Loucy (cell line): ENCODE data around the gene CELSR3.
A peak's percentile ranks its signal among the peaks of the same experiment; 100 is the strongest.

Source experiments
- H2AFZ ChIP-seq: fragments of 200-600 bp; sonication (generic); 2 replicates; pipeline ENCODE4 v1.6.0; 2016; ENCODE audit warnings: antibody characterized with exemption, mild to moderate bottlenecking, low read length, moderate library complexity
- H3F3A ChIP-seq: fragments of 200-600 bp; 2 replicates; pipeline ENCODE4 v1.6.0; 2016; ENCODE audit warnings: antibody characterized with exemption, low read depth, mild to moderate bottlenecking
- H3K27me3 ChIP-seq: fragments of 200-600 bp; sonication (generic); 2 replicates; pipeline ENCODE4 v1.6.1; 2014; ENCODE audit warnings: low read length, mild to moderate bottlenecking; ENCODE audit not compliant: insufficient read depth, poor library complexity, severe bottlenecking
- H3K36me3 ChIP-seq: fragments of 200-600 bp; sonication (generic); 2 replicates; pipeline ENCODE4 v1.6.1; 2016; ENCODE audit warnings: low read length; ENCODE audit not compliant: insufficient read depth
- H3K4me1 ChIP-seq: fragments of 200-600 bp; sonication (generic); 2 replicates; pipeline ENCODE4 v1.5.1; 2014; ENCODE audit warnings: low read length, mild to moderate bottlenecking; ENCODE audit not compliant: insufficient read depth, poor library complexity, severe bottlenecking
- H3K4me2 ChIP-seq: fragments of 200-600 bp; sonication (generic); 2 replicates; pipeline ENCODE4 v1.6.0; 2014; ENCODE audit warnings: antibody characterized with exemption, low read length, low read depth, mild to moderate bottlenecking; ENCODE audit not compliant: poor library complexity, severe bottlenecking
- H3K4me3 ChIP-seq: fragments of 200-600 bp; sonication (generic); 2 replicates; pipeline ENCODE4 v1.5.1; 2014; ENCODE audit warnings: low read length, mild to moderate bottlenecking, mixed read lengths; ENCODE audit not compliant: poor library complexity, severe bottlenecking
- H3K79me2 ChIP-seq: fragments of 200-600 bp; sonication (generic); 2 replicates; pipeline ENCODE4 v1.6.1; 2014; ENCODE audit warnings: low read length; ENCODE audit not compliant: insufficient read depth
- H3K9ac ChIP-seq: fragments of 200-600 bp; sonication (generic); 2 replicates; pipeline ENCODE4 v1.6.0; 2014; ENCODE audit warnings: mild to moderate bottlenecking, low read depth, low read length, moderate library complexity; ENCODE audit not compliant: poor library complexity, severe bottlenecking
- H3K9me2 ChIP-seq: fragments of 200-600 bp; sonication (generic); replicated peaks from 2 replicates; pipeline ENCODE4 v1.6.1; 2016; ENCODE audit warnings: low read depth, low read length, mixed read lengths
- H3K9me3 ChIP-seq: fragments of 200-600 bp; sonication (generic); 2 replicates; pipeline ENCODE4 v1.6.1; 2014; ENCODE audit warnings: mild to moderate bottlenecking, antibody characterized with exemption, low read length, low read depth; ENCODE audit not compliant: insufficient read depth
- H4K20me1 ChIP-seq: fragments of 200-600 bp; sonication (generic); 2 replicates; pipeline ENCODE4 v1.6.0; 2014; ENCODE audit warnings: antibody characterized with exemption, low read length, mild to moderate bottlenecking; ENCODE audit not compliant: insufficient read depth, poor library complexity, severe bottlenecking
- EZH2phosphoT487 ChIP-seq: fragments of 200-600 bp; IDR thresholded peaks from 2 replicates; pipeline ENCODE4 v1.6.1; 2018; ENCODE audit warnings: antibody characterized with exemption, mild to moderate bottlenecking, moderate library complexity, borderline replicate concordance
- TF ChIP-seq, protein P1 (sequence below): fragments of 200-600 bp; sonication (generic); conservative IDR thresholded peaks from 2 replicates; pipeline ENCODE4 v1.5.1; 2014; ENCODE audit warnings: mild to moderate bottlenecking, antibody characterized with exemption, low read length

Gene CELSR3

DNA sequence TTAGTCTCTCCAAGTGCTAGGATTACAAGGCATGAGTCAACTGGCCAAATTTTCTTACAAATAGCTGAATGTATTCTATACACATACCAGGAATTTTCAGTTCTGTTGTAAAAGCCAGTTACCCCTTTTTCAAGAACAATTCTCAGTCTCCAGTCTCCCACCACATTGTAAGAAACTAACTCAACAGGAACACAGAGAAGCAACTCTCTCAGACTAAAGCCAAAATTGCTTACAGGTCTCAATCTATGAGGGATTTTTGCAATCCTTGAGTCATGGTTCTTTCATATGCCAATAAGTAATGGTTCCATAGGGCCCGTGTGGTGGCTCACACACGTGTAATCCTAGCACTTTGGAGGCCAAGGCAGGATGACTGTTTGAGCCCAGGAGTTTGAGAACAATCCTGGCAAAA lies 45.8 kb upstream of the CELSR3 start:
- peak overlapping the region; percentile 37 for H3K9ac ChIP-seq

DNA sequence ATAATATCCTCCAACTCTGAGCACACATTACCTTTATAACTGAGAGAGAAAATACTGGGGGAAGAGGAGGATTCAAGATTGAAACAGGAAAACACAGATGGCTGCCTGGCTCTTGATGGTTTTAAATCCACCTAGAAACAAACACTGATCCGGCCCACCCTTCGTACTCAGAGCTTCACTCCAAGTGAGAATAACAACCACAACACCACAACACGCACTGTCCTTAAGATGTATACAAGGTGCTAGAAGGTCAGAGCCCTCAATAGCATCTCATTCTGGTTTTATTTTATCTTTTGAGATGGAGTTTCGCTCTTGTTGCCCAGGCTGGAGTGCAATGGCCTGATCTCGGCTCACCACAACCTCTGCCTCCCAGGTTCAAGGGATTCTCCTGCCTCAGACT lies 44.5 kb upstream of the CELSR3 start:
- Histone ChIP-seq H3F3A (no peaks in the 10 kb centered on the region), H3K4me3 (no peak overlapping the region), H3K27me3 (no peaks in the 10 kb centered on the region), H4K20me1 (peaks cover 89% of the 10 kb centered on the region), H3K79me2 (peaks cover 99% of the 10 kb centered on the region), H3K9me2 (no peaks in the 10 kb centered on the region), H3K4me2 (no peak overlapping the region), H2AFZ (no peak overlapping the region), H3K4me1 (peaks cover 25% of the 10 kb centered on the region), H3K36me3 (peaks cover 36% of the 10 kb centered on the region; the same call in 1 of the 2 replicates), H3K9me3 (no peaks in the 10 kb centered on the region), H3K9ac (no peak overlapping the region)
- TF ChIP-seq EZH2phosphoT487, result no peak
- TF ChIP-seq, protein P1, sequence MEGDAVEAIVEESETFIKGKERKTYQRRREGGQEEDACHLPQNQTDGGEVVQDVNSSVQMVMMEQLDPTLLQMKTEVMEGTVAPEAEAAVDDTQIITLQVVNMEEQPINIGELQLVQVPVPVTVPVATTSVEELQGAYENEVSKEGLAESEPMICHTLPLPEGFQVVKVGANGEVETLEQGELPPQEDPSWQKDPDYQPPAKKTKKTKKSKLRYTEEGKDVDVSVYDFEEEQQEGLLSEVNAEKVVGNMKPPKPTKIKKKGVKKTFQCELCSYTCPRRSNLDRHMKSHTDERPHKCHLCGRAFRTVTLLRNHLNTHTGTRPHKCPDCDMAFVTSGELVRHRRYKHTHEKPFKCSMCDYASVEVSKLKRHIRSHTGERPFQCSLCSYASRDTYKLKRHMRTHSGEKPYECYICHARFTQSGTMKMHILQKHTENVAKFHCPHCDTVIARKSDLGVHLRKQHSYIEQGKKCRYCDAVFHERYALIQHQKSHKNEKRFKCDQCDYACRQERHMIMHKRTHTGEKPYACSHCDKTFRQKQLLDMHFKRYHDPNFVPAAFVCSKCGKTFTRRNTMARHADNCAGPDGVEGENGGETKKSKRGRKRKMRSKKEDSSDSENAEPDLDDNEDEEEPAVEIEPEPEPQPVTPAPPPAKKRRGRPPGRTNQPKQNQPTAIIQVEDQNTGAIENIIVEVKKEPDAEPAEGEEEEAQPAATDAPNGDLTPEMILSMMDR, result no peak

More for the DNA sequence above, 45.8 kb upstream of the CELSR3 start:
- no peaks in the 10 kb centered on the region for H3F3A ChIP-seq
- H3K79me2 ChIP-seq, result peaks cover 99% of the 10 kb centered on the region
- H3K9me3 ChIP-seq, result no peaks in the 10 kb centered on the region
- H4K20me1 ChIP-seq, result peaks cover 91% of the 10 kb centered on the region
- peaks cover 27% of the 10 kb centered on the region; the same call in 1 of the 2 replicates for H3K36me3 ChIP-seq
- peak overlapping the region; percentile 67 for H3K4me2 ChIP-seq
- no peaks in the 10 kb centered on the region for H3K9me2 ChIP-seq
- TF ChIP-seq EZH2phosphoT487, result no peak
- TF ChIP-seq, protein P1, result no peak
- H2AFZ ChIP-seq, result no peak overlapping the region
- peaks cover 31% of the 10 kb centered on the region for H3K4me1 ChIP-seq
- no peak overlapping the region for H3K4me3 ChIP-seq
- no peaks in the 10 kb centered on the region for H3K27me3 ChIP-seq

DNA sequence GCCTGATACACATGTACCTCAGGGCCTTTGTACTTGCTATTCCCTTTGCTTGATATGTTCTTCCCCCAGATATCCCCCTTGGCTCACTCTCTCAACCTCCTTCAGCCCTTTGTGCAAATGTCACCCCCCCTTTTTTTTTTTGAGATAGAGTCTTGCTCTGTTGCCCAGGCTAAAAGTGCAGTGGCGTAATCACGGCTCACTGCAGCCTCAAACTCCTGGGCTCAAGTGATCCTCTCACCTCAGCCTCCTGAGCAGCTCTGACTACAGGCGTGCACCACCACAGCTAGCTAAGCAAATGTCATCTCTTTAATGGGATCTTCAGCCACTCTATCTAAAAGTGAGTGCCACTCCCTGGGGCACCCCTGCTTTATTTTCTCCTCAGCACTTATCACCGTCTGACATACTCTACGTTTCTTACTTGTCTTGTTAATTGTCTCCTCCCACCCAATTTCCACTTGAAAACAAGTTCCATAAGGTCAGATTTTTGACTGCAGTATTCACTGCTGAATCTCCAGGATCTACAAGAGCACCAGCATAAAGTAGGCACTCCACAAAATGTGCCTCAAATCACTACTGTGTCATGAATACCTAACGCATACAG lies 39.7 kb upstream of the CELSR3 start:
- Histone ChIP-seq H3K4me3 (no peak overlapping the region), H3K27me3 (no peaks in the 10 kb centered on the region), H3K79me2 (peaks cover 98% of the 10 kb centered on the region), H3K9me3 (no peaks in the 10 kb centered on the region), H3K36me3 (peaks cover 52% of the 10 kb centered on the region; the same call in 1 of the 2 replicates), H3K9ac (no peak overlapping the region), H4K20me1 (peaks cover 90% of the 10 kb centered on the region), H3K4me2 (no peak overlapping the region), H3K4me1 (peaks cover 2% of the 10 kb centered on the region), H3K9me2 (no peaks in the 10 kb centered on the region), H3F3A (no peaks in the 10 kb centered on the region), H2AFZ (no peak overlapping the region)
- TF ChIP-seq, protein P1, result no peak
- TF ChIP-seq EZH2phosphoT487, result no peak
